ENCODE measurements around the gene ATP5F1D.

DNA sequence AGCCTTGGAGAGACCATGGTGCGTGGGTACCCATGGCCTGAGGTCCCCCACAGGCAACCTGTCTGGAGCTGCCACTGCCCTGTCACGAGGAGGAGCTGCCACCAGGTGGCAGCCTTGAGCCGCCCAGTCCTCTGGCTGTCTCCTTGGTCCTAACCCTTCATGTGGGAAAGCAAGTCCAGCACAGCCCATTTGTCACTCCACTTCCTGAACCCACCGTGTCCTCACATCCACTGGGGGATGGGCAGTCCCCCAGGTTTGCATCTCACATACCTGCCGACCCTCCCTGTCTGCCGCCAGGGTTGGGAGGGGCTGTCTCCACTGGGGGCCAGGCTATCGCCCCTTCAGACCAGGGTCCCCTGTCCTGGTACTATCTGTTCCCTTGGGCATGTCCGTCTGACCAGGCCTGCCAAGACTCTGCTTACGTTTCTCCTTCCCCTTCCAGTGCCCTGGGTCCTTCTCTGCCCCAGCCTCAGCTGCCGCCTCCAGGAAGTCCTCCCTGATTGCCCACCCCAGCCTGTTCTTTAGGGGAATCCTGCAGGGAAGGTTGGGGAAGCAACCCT is 38.3 kb downstream of the ATP5F1D start:
- no peak for TF ChIP-seq POLR2A (IDR thresholded peaks at IDR 0.05)
- TF ChIP-seq, protein P1, sequence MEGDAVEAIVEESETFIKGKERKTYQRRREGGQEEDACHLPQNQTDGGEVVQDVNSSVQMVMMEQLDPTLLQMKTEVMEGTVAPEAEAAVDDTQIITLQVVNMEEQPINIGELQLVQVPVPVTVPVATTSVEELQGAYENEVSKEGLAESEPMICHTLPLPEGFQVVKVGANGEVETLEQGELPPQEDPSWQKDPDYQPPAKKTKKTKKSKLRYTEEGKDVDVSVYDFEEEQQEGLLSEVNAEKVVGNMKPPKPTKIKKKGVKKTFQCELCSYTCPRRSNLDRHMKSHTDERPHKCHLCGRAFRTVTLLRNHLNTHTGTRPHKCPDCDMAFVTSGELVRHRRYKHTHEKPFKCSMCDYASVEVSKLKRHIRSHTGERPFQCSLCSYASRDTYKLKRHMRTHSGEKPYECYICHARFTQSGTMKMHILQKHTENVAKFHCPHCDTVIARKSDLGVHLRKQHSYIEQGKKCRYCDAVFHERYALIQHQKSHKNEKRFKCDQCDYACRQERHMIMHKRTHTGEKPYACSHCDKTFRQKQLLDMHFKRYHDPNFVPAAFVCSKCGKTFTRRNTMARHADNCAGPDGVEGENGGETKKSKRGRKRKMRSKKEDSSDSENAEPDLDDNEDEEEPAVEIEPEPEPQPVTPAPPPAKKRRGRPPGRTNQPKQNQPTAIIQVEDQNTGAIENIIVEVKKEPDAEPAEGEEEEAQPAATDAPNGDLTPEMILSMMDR (IDR thresholded peaks at IDR 0.05), result peak; percentile 84 to 91 (median 88)
